ENCODE measurements around the gene SEPTIN12. TPM values are rescaled to one million over a fixed set of nuclear protein-coding genes. Genes with fewer than 3 reads are reported as not detected.

The SEPTIN12 gene
- total and polyA plus RNA-seq, 2 of the 4 experiments (the other 2 are of a cell fraction), result not detected

GRCh38 chr16:4752351-4753100, 35.6 kb downstream of the SEPTIN12 start:
- WGBS, 2 experiments (ENCODE audit: extremely low coverage in 2 of 2, insufficient read length in 1 of 2), result 98% methylated on average over 15 of the region's 44 CpGs; no CpG with 5 or more reads in 1 of the 2 experiments
- in situ Hi-C loops (cut with MboI; ENCODE audit: low sequenced_read_pairs), result no loop called here
- H3K18ac ChIP-seq (ENCODE audit: low read depth, low read length), result no peak overlapping the region
- H3K56ac ChIP-seq (ENCODE audit: extremely low read depth, insufficient read depth, low read length), result no peak overlapping the region
- no peak overlapping the region for H2BK120ac ChIP-seq (ENCODE audit: low read depth, low read length)
- H2BK5ac ChIP-seq (ENCODE audit: low read depth, low read length, poor library complexity, severe bottlenecking), result no peak overlapping the region
- no peaks in the 10 kb centered on the region for H3K9me1 ChIP-seq (ENCODE audit: insufficient read depth, low read length)
- H3K4me2 ChIP-seq (ENCODE audit: low read depth, low read length), result no peak overlapping the region
- H3K27ac ChIP-seq (ENCODE audit: insufficient read depth, low read length), result no peak overlapping the region
- no peak overlapping the region for H2BK20ac ChIP-seq (ENCODE audit: low read depth, low read length)
- H4K91ac ChIP-seq (ENCODE audit: insufficient read depth, low read depth, low read length), result no peak overlapping the region
- no peak overlapping the region for H4K5ac ChIP-seq (ENCODE audit: low read depth, low read length)
- no peak overlapping the region for H3K4ac ChIP-seq (ENCODE audit: low read depth, low read length)
- no peak overlapping the region for H2BK15ac ChIP-seq (ENCODE audit: low read depth, low read length)
- intact Hi-C loops (cut with micrococcal nuclease), result no loop called here
- H3K4me1 ChIP-seq (ENCODE audit: control insufficient read depth, insufficient read depth, low read length), result no peaks in the 10 kb centered on the region
- peaks cover 6 to 9% of the 10 kb centered on the region in 2 experiments; a peak in 3 of 4 replicates for H3K79me1 ChIP-seq (ENCODE audit: low read depth in 1 of 2, low read length in 2 of 2)
- H3K9ac ChIP-seq (ENCODE audit: low read depth, low read length), result no peak overlapping the region
- H4K20me1 ChIP-seq (ENCODE audit: insufficient read depth, low read length), result peaks cover 5% of the 10 kb centered on the region; the same call in 1 of the 2 replicates
- no peak overlapping the region for H2AK9ac ChIP-seq (replicated peaks; ENCODE audit: low read depth, low read length, poor library complexity)
- H3K9me3 ChIP-seq (ENCODE audit: control insufficient read depth, insufficient read depth, low read length), result peaks cover 4% of the 10 kb centered on the region
- ChIA-PET POLR2A (ENCODE audit: unreplicated experiment) (no interaction called here), CTCF (no interaction called here)
- DNase-seq (no peak), ATAC-seq (ENCODE audit: low read depth) (no peak)
- no peak overlapping the region for H3K14ac ChIP-seq (replicated peaks; ENCODE audit: low read depth, low read length)
- H2AK5ac ChIP-seq (ENCODE audit: low read depth, low read length), result no peak overlapping the region
- H3K4me3 ChIP-seq (ENCODE audit: insufficient read depth, low read depth, low read length), result no peak overlapping the region
- dilution Hi-C loops (cut with HindIII; ENCODE audit: low sequenced_read_pairs, unreplicated experiment), result no loop called here
- peaks cover 49% of the 10 kb centered on the region for H3K36me3 ChIP-seq (ENCODE audit: control insufficient read depth, insufficient read depth, low read length)
- no peak for TF ChIP-seq POLR2A (IDR thresholded peaks at IDR 0.05; ENCODE audit: low read depth, low read length)
- TF ChIP-seq NFE2L2 (IDR thresholded peaks at IDR 0.05; ENCODE audit: low read depth, low read length), result no peak
- no peak for TF ChIP-seq FOS (IDR thresholded peaks at IDR 0.05; ENCODE audit: low read depth, low read length)
- no peak for TF ChIP-seq RAD21 (IDR thresholded peaks at IDR 0.05; ENCODE audit: low read length)
- no peak for TF ChIP-seq BHLHE40 (IDR thresholded peaks at IDR 0.05; ENCODE audit: low read depth, low read length)
- TF ChIP-seq MAZ (IDR thresholded peaks at IDR 0.05; ENCODE audit: borderline replicate concordance, low read depth, low read length), result no peak
- no peak for TF ChIP-seq ELK1 (IDR thresholded peaks at IDR 0.05; ENCODE audit: borderline replicate concordance, low read depth, low read length)
- TF ChIP-seq MXI1 (IDR thresholded peaks at IDR 0.05; ENCODE audit: borderline replicate concordance, low read depth, low read length), result no peak
- no peak for TF ChIP-seq RCOR1 (IDR thresholded peaks at IDR 0.05; ENCODE audit: insufficient replicate concordance, low read length)
- TF ChIP-seq CEBPB (IDR thresholded peaks at IDR 0.05; ENCODE audit: low read depth, low read length), result no peak
- no peak for TF ChIP-seq CHD1 (IDR thresholded peaks at IDR 0.05; ENCODE audit: low read depth, low read length)
- no peak for TF ChIP-seq USF2 (IDR thresholded peaks at IDR 0.05; ENCODE audit: low read depth, low read length)
- TF ChIP-seq MAFK (IDR thresholded peaks at IDR 0.05; ENCODE audit: low read depth, low read length), result no peak
- TF ChIP-seq RFX5 (IDR thresholded peaks at IDR 0.05; ENCODE audit: low read depth, low read length), result no peak
- TF ChIP-seq CTCF (conservative IDR thresholded peaks at IDR 0.05; ENCODE audit: low read depth, low read length), result no peak
- TF ChIP-seq SMC3 (IDR thresholded peaks at IDR 0.05; ENCODE audit: low read depth, low read length), result no peak
- no peak overlapping the region for H4K8ac ChIP-seq (ENCODE audit: low read depth in 2 of 2, low read length in 2 of 2)
- no peak overlapping the region for H3K23ac ChIP-seq (ENCODE audit: low read depth, low read length)
- BruUV-seq (replicated peaks), result no TSS peak
- peak overlapping the region; percentile 21 for H2AFZ ChIP-seq (replicated peaks; ENCODE audit: low read length, poor library complexity)
- no peaks in the 10 kb centered on the region for H3K27me3 ChIP-seq (ENCODE audit: control insufficient read depth, insufficient read depth, low read length)

Data from IMR-90 (cell line).